ENCODE results near the gene PRKRA.

DNA sequence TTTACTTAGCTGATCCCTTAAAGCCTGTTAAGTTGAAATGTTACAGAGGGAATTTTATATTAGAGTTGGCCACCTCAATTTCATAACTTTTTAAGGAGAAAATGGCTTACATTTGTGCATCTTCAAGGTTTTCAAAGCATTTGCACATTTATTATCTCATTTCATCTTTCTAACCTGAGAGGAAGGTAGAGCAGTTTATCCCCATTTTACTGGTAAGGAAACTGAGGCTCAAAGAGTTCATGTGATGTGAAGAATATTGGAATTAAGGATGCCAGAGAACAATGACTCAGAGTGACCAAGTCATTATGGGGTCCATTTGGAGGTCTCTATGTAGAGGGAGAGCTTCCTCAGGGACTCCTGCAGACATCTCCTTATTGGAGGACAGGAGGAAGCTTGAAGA, 35.0 kb downstream of the PRKRA start:
- no peak for TF ChIP-seq POLR2AphosphoS5 (IDR thresholded peaks at IDR 0.05; ENCODE audit: low read depth, low read length)
- no peak for TF ChIP-seq POLR2A (IDR thresholded peaks at IDR 0.05; ENCODE audit: low read depth, low read length)
- TF ChIP-seq TAF1 (IDR thresholded peaks at IDR 0.05; ENCODE audit: low read depth, low read length) = no peak
- TF ChIP-seq POU2F2 (IDR thresholded peaks at IDR 0.05; ENCODE audit: low read depth, low read length) = no peak
- TF ChIP-seq SPI1 (IDR thresholded peaks at IDR 0.05; ENCODE audit: low read depth, low read length) = no peak
